ENCODE measurements around the gene NR1H2.
A peak's percentile ranks its signal among the peaks of the same experiment; 100 is the strongest.
"Not testable (repeated sequence)": the region's sequence is repeated elsewhere in the genome, so short reads cannot be mapped to it uniquely, and the experiment has no call there.

Gene NR1H2

DNA sequence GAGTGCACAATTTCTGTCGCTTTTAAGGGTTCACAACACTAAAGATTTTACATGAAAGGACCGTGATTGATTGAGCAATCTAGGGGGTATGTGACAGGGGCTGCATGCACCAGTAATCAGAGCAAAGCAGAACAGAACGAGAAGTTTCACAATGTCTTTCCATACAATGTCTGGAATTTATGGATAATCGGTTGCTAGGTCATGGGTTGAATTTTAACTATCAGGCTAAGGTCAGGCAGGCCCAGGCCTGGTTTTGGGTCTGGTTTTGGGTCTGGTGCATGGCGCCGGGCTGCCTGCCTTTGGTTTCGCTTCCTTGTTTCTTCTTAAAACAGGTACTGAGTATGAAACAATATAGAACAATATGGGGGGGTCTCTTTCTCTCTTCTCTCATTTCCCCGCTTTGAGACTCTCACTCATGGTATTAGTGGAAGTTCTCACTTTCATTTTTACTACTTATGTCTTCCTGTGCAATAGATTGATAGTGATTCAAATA lies 29.1 kb upstream of the NR1H2 start:
- peak in 1 of 5 donors; percentile 60 for DNase-seq

DNA sequence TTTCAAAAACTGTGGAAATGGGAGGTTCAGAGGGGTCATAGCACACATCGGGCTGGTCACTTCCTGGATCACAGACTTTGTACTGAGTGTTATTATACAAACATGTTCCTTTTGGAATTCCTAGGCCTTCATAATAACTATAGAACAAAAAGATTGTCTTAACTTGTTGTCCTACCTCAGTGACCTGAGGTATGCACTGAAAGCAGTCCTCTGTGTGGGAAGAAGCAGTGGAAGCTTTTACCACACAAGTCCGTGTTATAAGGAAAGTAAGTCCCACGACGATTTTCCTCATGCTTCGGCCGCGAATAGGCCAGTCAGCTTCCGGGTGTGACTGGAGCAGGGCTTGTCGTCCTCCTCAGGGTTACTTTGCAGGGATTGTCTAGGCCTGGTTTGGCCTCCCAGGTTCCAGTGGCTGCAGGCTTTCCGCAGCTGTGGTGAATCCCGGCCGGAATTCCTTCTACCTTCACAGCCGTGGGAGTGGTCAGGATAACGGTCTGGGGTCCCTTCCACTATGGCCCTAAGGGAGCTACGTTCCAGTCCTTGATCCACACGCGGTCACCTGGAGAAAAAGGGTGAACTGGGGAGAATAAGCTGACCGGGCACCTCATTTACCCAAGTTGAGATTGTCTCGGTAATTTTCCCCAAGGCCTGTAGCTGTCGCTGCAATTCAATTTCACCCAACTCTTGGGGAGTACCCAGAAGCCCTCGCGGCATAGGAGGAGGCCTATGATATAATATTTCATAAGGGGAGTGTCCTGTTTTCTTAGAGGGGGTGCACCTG lies 26.8 kb upstream of the NR1H2 start:
- no peak for DNase-seq

DNA sequence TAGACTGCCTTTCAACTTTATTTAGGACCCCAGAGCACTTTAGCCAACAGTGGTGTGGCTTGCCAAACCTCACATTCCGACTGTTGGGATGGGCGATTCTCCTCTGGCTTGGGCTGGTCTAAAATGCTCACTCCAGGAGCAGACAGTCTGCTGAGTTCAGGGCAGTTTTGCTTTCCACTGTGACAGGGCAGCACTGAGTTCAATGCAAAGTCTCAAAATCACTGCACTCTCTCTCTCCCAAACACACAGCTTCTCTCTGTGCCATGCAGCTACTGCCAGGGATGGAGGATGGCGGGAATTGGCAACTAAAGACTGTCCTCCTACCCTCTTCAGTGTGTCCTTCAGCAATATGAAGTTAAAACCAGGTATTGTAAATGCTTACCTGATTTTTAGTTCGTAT lies 24.0 kb upstream of the NR1H2 start:
- DNase-seq: no peak

DNA sequence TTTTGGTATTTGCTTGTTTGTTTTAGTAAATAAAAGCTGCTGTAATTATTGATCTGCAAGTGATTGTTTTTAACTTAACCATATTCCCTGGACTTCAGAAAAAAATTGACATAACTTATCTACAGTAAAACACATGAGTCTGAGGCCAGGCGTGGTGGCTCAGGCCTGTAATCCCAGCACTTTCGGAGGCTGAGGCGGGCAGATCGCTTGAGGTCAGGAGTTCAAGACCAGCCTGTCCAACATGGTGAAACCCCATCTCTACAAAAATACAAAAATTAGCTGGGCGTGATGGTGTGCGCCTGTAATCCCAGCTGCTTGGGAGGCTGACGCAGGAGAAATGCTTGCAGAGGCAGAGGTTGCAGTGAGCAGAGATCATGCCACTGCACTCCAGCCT lies 22.8 kb upstream of the NR1H2 start:
- DNase-seq: not testable (repeated sequence)

DNA sequence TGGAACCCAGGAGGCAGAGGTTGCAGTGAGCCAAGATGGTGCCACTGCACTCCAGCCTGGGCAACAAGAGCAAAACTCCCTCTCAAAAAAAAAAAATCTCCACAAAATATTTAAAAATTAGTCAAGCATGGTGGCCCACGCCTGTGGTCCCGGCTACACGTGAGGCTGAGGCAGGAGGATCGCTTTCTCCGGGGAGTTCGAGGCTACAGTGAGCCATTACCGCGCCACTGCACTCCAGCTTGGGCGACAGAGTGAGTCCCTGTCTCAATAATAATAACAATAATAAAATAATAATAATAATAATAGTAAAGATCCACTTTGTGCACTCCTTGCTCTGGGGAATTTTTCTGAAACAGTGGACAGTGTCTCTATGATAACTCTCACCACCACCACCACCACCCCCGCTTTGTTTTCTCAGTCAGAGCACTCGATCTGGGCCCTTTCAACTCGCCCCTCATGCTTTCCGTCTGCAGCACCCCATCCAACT lies 19.5 kb upstream of the NR1H2 start:
- DNase-seq: no peak

DNA sequence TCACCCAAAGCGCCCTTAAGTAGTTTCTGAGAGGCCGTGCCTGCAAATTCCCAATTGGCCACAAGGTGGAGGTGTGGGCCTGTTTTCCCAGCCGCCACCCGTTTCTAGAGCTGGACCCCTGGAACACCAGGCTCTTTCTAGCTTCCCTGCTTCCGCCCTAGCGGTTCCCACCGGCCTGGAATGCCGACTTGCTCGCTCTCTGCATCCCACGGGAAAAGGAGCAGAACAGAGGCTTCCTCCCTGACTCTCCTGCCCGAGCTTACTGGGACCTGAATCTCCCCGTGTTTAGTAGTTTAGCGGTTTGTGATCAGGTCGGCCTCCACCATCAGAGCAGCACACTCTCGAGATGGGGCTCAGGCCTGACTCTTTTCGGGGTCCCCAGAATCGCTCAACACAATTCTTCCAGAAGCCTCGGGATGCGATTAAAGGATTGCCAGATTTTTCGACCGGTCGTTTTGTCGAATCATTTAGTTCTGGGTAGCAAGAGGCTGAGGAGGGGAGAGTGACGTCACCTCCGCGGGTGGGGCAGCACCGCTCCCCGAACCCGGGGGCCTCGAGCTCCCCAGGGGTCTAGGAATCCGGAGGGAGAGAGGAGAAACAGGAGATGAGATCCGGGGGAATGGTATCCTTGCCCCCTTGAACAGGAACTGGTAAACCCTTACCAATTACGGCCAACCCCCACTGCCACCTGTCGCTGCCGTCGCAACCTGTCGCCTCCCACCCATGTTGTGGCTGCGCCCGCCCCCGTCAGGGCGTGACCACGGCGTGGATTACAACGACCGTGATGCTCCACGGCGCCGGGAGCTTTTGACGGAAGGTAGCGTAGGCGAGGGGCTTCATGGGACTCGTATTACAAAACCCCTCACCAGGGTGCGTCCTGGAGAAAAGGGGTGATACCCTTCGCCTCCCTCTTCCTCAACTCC lies 18.8 kb upstream of the NR1H2 start:
- peak; percentile 73 to 88 (median 80) for DNase-seq

DNA sequence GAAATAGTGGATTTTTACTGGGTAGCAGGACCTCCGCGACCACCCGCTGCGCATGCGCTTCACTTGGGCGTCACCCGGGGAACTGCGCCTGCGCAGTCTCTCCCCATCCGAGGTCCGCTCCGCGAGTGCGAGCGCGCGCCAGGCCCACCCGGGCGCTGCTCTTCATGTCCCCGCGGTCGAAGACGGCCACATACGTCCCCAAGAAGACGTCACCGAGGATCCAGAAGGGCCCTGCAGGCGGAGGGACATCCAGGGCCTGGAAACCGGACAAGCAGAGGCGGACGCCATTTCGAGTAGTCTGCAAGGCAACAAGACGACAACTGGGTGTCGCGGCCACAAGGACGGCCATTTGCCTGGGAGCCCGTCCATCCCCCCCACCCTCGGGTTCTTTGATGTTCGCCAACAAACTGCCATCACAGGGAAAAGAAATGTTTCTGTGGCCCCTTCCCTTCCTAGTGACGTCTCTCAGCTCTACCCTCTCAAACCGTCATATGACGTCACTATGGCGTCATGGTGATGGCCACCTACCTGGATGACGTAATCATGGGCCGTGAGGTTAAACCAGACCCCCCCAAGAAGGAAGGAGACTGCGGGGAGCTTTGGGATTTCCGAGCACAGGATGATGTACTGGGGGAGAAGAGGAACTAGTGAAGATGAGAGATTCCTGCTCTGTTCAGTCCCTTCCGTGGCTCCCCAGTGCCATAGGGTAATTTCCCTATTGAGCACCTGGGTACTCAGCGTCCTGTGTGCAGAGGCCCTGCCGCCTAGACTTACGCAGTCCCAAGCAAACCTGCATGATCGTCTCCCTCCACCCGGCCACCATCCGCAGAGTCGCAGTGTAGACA lies 17.6 kb upstream of the NR1H2 start:
- DNase-seq: peak; percentile 56 to 82 (median 73)

DNA sequence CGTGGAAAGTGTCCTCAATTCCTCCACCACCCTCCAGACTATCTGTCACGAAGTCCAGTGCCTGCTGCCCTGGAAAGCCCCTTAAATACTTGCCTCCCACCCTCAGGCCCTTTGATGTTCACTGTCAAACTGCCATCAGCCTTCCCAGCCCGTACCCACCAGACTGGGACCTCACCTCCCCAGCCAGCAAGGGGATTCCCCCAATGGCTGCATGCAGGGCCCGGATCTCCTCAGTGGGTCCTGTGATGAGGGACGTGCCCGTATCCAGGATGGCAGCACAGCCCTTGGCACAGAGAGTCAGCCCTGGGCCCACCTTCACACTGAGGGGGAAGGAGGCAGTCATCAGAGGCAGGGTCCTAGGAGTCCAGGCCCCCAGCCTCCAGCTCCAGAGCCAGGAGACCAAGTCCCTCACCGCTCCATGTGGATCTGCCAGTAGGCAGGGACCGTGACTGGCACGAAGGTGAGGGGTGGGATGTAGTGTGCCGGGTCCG lies 16.9 kb upstream of the NR1H2 start:
- DNase-seq: no peak

DNA sequence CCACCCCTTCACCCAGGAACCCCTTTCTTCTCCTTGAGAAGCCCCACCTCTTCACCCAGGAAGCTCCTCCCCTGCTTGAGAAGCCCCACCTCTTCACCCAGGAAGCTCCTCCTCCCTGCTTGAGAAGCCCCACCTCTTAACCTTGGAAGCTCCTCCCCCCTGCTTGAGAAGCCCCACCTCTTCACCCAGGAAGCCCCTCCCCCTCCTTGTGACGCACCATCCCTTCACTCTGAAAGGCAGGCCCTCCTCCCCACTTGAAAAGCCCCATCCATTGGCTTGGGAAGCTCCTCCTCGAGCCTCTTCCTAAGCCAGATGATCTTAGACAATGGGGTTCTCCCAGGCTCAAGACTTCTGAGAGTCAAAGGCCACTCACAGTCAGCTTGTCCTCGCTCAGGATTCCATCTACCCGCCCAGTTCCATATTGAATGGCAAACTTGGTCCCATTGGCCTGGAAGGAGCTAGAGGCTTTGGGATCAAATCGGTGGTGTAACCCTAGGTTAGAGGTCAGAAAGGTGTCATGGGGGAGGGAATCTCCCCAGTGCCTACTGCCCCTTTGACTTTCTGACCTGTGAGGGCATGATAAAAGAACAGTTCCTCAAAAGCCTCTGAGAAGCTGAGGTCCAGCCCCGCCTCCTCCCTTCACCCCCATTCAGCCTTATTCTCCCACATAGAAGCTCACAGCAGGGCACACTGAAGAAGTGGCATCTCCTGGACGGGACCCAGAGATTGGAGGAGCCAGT lies 14.8 kb upstream of the NR1H2 start:
- DNase-seq: no peak

DNA sequence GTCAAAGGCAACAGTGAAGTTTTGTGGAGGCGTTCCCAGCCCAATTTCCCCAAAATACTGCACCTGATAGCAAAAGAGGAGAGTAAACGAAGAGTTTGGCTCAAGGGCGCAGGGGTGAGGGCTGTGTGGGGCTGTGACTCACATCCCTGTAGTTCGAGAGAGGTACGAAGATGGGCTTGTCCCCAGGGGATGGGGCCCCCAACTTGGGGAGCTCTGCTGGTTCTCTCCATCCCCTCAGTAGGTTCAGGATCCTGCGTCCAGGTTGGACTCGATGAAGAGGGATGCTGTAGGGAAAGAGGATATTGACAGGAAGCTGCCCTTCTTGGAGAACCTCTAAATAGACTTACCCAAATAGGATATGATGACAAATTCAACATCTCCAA lies 14.2 kb upstream of the NR1H2 start:
- DNase-seq: no peak

DNA sequence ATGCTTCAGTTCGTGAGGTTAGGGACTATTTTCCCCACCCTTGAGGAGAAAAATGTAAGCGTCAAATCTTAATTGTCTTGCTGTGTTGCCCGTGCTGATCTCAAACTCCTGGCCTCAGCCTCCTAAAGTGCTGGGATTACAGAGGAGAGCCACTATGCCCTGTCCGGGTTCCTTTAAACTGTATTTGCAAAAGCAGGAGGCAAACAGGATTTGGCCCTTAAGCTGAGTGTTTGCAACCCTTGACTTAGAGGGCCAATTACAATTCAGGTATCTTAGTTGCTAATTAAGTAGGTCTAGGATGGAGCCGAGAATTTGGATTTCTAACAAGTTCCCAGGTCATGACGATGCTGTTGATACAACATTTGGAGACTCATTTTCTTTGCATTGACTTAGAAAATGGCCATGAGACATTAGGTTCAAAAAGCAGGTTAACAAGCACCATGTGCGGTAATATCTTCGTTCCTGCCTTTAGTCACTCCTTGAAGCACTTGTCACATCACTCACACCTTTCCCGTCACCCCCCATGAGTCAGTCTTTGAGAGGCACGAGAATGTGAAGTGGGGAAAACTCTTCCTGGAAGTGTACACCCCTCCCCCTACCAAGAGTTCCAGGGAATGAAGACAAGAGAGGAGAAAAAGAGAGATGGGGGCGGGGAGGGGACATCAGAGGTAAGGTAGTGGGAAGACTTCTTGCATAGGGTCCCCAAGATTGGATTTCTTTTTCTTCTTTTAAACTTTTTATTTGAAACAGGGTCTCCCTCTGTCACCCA lies 13.4 kb upstream of the NR1H2 start:
- DNase-seq: peak in 1 of 5 donors; percentile 60

DNA sequence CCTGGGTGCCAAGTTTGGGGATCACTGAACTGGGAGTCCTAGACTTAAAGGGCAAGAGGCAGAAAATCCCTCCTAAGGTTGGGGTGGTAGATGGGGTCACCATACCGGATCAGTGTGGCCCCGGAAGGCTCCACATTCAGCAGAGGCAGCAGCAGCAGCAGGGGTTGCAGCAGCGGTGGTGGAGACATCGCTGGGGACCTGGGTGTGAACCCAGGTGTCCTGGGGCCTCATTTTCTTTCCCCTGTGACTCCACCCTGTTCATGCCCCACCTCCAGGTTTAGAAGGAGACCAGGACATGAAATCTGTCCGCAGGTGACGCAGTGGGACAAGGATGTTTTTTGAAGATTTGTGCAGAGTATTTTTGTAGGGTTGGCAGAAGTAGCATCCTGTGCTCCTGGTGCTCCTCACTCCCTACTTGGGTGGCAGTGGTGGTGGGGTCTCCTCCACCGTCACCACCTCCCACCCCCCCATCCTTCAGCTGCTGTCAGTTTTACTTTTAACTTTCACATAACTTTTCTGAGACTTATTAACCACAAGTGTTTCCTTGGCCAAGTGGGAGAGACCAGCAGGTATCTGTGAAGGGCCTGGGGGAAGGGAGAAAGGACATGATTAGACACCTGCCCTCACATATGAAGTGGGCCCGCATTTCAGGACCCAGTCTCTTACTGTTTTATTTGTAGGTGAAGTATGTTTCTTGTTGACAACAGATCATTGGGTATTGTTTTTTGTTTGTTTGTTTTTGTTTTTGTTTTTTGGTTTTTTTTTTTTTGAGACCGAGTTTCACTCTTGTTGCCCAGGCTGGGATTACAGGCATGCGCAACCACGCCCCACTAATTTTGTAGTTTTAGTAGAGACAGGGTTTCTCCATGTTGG lies 10.6 kb upstream of the NR1H2 start, which contains the start of gene NAPSA:
TSS of gene NAPSA (minus strand) at position 206 of the 873 bp plus-strand sequence. CDS start at position 188, 18 bp downstream.
- DNase-seq: no peak

DNA sequence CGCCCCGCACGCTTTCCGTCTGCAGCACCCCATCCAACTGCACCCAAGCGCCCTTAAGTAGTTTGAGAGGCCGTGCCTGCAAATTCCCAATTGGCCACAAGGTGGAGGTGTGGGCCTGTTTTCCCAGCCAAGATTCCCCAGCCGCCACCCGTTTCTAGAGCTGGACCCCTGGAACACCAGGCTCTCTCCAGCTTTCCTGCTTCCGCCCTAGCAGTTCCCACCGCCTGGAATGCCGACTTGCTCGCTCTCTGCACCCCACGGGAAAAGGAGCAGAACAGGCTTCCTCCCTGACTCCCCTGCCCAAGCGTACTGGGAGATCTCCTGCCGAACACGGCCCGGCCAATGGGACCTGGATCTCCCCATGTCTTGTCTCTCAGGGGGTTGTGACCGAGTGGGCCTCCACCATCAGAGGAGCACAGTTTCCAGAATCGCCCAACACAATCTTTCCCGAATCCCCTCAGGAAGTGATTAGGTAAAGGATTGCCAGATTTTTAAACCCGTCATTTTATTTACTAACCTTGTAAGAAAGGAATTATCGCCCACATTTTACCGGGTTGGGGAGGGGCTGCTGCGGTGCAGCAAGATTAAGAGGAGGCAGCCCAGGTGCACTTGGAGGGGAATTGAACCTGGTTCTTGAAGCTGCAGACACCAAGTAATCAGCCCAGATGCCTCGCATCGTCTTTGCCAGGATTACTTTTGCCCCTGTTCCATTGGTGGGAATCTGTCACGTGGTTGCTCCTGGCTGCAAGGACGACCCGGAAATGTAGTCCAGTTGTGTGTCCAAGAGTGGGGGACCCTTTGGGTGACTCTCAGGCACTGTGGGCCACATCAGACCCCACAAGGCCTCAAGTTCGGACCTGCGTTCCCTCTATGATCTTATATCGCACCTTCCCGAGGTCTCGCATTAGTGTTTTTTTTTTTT lies 7.3 kb upstream of the NR1H2 start:
- peak; percentile 48 to 86 (median 60) for DNase-seq

DNA sequence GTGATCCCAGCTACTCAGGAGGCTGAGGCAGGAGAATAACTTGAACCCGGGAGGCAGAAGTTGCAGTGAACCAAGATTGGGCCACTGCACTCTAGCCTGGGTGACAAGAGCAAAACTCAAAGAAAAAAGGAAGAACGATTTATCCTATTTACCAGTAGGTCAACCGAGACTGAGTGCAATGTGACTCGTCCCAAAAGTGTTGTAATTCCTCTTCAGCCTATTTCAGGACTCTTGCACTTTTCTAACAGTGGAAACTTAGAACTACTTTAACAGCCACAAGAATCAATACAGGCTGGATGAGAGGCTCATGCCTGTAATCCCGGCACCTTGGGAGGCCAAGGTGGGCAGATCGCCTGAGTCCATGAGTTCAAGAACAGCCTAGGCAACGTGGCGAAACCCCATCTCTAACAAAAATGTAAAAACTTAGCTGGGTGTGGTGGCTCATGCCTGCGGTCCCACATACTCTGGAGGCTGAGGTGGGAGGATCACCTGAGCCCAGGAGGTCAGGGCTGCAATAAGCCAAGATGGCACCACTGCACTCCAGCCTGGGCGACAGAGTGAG lies 4.3 kb upstream of the NR1H2 start:
- DNase-seq: no peak

DNA sequence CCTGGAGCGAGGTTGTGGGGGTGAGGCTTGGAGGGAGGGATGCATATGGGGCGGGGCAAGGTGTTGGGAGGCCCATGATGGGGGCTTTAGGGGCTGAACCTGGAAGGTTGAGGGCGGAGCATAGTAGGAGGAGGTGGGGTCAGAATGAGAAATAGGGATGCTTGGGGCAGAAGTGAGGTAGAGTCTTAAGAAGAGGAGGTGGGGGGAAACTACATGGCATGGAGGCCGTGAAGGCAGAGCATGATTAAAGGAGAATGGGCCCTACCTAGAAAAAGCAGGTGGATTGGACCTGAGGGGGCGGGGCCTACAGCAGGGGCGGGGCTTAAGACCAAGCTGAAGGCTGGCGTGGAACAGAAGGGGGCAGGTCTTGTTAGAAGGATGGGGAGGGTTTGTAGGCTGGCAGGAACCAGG lies 799 bp downstream of the NR1H2 start:
- DNase-seq: peak in 4 of 5 donors; percentile 31 to 66 (median 54)

DNA sequence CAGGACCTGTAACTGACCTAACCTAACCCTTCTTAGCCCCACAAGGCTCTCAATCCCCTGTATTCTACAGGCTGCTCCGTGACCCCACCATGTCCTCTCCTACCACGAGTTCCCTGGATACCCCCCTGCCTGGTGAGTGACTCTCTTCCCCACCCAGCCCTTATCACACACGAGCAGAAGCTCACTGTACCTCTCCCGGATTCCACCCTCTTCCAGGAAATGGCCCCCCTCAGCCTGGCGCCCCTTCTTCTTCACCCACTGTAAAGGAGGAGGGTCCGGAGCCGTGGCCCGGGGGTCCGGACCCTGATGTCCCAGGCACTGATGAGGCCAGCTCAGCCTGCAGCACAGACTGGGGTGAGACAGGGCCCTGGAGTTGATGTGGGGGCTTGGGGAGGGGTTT lies 1.3 kb downstream of the NR1H2 start:
- no peak for DNase-seq

DNA sequence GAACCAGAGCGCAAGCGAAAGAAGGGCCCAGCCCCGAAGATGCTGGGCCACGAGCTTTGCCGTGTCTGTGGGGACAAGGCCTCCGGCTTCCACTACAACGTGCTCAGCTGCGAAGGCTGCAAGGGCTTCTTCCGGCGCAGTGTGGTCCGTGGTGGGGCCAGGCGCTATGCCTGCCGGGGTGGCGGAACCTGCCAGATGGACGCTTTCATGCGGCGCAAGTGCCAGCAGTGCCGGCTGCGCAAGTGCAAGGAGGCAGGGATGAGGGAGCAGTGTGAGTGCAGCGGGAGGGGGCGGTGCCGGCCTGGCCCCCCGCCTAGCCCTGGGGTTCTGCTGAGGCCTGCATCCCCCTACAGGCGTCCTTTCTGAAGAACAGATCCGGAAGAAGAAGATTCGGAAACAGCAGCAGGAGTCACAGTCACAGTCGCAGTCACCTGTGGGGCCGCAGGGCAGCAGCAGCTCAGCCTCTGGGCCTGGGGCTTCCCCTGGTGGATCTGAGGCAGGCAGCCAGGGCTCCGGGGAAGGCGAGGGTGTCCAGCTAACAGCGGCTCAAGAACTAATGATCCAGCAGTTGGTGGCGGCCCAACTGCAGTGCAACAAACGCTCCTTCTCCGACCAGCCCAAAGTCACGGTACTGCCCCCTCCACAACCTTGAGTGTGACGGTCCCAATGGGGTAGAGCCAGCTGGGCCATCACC lies 2.1 kb downstream of the NR1H2 start:
- DNase-seq: no peak

DNA sequence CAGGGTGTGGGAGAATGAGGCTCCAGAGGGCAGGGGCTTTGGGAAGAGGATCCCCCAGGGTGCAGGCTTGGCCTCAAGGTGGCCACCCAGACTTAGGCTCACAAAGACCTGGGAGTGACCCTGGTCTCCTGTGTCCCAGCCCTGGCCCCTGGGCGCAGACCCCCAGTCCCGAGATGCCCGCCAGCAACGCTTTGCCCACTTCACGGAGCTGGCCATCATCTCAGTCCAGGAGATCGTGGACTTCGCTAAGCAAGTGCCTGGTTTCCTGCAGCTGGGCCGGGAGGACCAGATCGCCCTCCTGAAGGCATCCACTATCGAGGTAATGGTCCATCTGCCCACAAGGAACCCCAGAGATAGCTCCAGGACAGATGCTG lies 2.6 kb downstream of the NR1H2 start:
- DNase-seq: no peak

All from T-helper 1 cell (primary cell).